HUES48 (cell line): ENCODE measurements around the gene HSH2D.

Experiments
- H3K27ac ChIP-seq: one replicate; pipeline ENCODE4 v1.7.0; 2013; ENCODE audit warnings: low read depth, low read length, inconsistent platforms
- H3K27me3 ChIP-seq: 2 replicates; pipeline ENCODE4 v1.6.1; 2013; ENCODE audit warnings: mild to moderate bottlenecking, low read length; ENCODE audit not compliant: control insufficient read depth, insufficient read depth
- H3K36me3 ChIP-seq: 2 replicates; pipeline ENCODE4 v1.6.1; 2013; ENCODE audit warnings: low read length; ENCODE audit not compliant: control insufficient read depth, insufficient read depth
- H3K4me1 ChIP-seq: 2 replicates; pipeline ENCODE4 v1.6.1; 2013; ENCODE audit warnings: mild to moderate bottlenecking, low read length; ENCODE audit not compliant: control insufficient read depth, insufficient read depth
- H3K4me3 ChIP-seq: 2 replicates; pipeline ENCODE4 v1.5.1; 2013; ENCODE audit warnings: mild to moderate bottlenecking, low read depth, low read length
- H3K9ac ChIP-seq: 2 replicates; pipeline ENCODE4 v1.6.1; 2013; ENCODE audit warnings: mild to moderate bottlenecking, low read depth, low read length, moderate library complexity
- H3K9me3 ChIP-seq: 2 replicates; pipeline ENCODE4 v1.6.1; 2013; ENCODE audit warnings: low read length; ENCODE audit not compliant: control insufficient read depth, insufficient read depth

Gene HSH2D

GRCh38 chr19:16121967-16122366 lies 21.5 kb upstream of the HSH2D start:
- no peaks in the 10 kb centered on the region for H3K4me1 ChIP-seq
- peaks cover 87% of the 10 kb centered on the region for H3K36me3 ChIP-seq
- H3K4me3 ChIP-seq = no peak overlapping the region
- no peaks in the 10 kb centered on the region for H3K9me3 ChIP-seq
- no peak overlapping the region for H3K27ac ChIP-seq
- H3K27me3 ChIP-seq = no peaks in the 10 kb centered on the region
- no peak overlapping the region for H3K9ac ChIP-seq

- no peaks in the 10 kb centered on the region for H3K27me3 ChIP-seq
- no peak overlapping the region for H3K9ac ChIP-seq
- no peak overlapping the region for H3K4me3 ChIP-seq
- no peaks in the 10 kb centered on the region for H3K9me3 ChIP-seq
- H3K4me1 ChIP-seq = no peaks in the 10 kb centered on the region
- peaks cover 92% of the 10 kb centered on the region for H3K36me3 ChIP-seq
- no peak overlapping the region for H3K27ac ChIP-seq
These were observed 18.5 kb upstream of the HSH2D start for GRCh38 chr19:16124953-16125352.

GRCh38 chr19:16125737-16126495 lies 17.6 kb upstream of the HSH2D start:
- Histone ChIP-seq H3K27ac (no peak overlapping the region), H3K4me3 (no peak overlapping the region), H3K9ac (no peak overlapping the region), H3K36me3 (peaks cover 95% of the 10 kb centered on the region), H3K9me3 (no peaks in the 10 kb centered on the region), H3K27me3 (no peaks in the 10 kb centered on the region), H3K4me1 (no peaks in the 10 kb centered on the region)

- H3K36me3 ChIP-seq = peaks cover 93% of the 10 kb centered on the region
- H3K27me3 ChIP-seq = no peaks in the 10 kb centered on the region
- no peaks in the 10 kb centered on the region for H3K9me3 ChIP-seq
- H3K27ac ChIP-seq = no peak overlapping the region
- no peak overlapping the region for H3K4me3 ChIP-seq
- H3K4me1 ChIP-seq = no peaks in the 10 kb centered on the region
- H3K9ac ChIP-seq = no peak overlapping the region
These were observed 16.4 kb upstream of the HSH2D start for GRCh38 chr19:16127080-16127479.

- Histone ChIP-seq H3K4me3 (no peak overlapping the region), H3K27me3 (no peaks in the 10 kb centered on the region), H3K27ac (no peak overlapping the region), H3K4me1 (no peaks in the 10 kb centered on the region), H3K9ac (no peak overlapping the region), H3K36me3 (peaks cover 93% of the 10 kb centered on the region), H3K9me3 (no peaks in the 10 kb centered on the region)
These were observed 15.6 kb upstream of the HSH2D start for GRCh38 chr19:16127776-16128371.

GRCh38 chr19:16131648-16132047 lies 11.8 kb upstream of the HSH2D start:
- peaks cover 75% of the 10 kb centered on the region for H3K36me3 ChIP-seq

GRCh38 chr19:16133818-16134217 lies 9.7 kb upstream of the HSH2D start:
- Histone ChIP-seq H3K27ac (no peak overlapping the region), H3K4me3 (no peak overlapping the region), H3K4me1 (no peaks in the 10 kb centered on the region), H3K9ac (no peak overlapping the region), H3K9me3 (no peaks in the 10 kb centered on the region), H3K36me3 (peaks cover 54% of the 10 kb centered on the region), H3K27me3 (no peaks in the 10 kb centered on the region)

More at GRCh38 chr19:16131648-16132047, 11.8 kb upstream of the HSH2D start:
- no peaks in the 10 kb centered on the region for H3K9me3 ChIP-seq
- H3K4me3 ChIP-seq = no peak overlapping the region
- H3K9ac ChIP-seq = no peak overlapping the region
- no peaks in the 10 kb centered on the region for H3K4me1 ChIP-seq
- no peaks in the 10 kb centered on the region for H3K27me3 ChIP-seq
- no peak overlapping the region for H3K27ac ChIP-seq

DNA sequence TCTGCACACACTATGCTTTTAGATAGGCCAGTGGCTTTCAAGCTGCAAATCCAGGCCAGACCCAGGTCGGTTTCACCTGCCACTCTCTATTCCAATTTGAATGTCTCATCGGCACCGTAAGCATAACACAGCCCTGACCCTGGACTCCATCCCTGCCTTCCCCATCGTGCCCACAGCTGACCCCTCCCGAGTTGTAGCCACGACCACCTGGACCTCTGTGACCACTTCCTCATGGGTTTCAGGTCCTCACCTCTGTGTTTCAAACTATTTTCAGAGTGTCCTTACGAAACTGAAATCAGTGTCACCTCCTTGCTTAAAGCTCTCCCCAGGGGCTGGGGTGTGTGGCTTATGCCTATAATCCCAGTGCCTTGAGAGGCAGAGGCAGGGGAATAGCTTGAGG lies 9.0 kb upstream of the HSH2D start:
- no peaks in the 10 kb centered on the region for H3K4me1 ChIP-seq
- H3K9me3 ChIP-seq = no peaks in the 10 kb centered on the region
- H3K9ac ChIP-seq = no peak overlapping the region
- H3K4me3 ChIP-seq = no peak overlapping the region
- H3K36me3 ChIP-seq = peaks cover 47% of the 10 kb centered on the region
- H3K27ac ChIP-seq = no peak overlapping the region
- no peaks in the 10 kb centered on the region for H3K27me3 ChIP-seq

- H3K9ac ChIP-seq = no peak overlapping the region
- no peaks in the 10 kb centered on the region for H3K4me1 ChIP-seq
- H3K27me3 ChIP-seq = no peaks in the 10 kb centered on the region
- H3K9me3 ChIP-seq = no peaks in the 10 kb centered on the region
- H3K27ac ChIP-seq = no peak overlapping the region
- peaks cover 36% of the 10 kb centered on the region for H3K36me3 ChIP-seq
- H3K4me3 ChIP-seq = no peak overlapping the region
These were observed 7.9 kb upstream of the HSH2D start for GRCh38 chr19:16135430-16136127.

DNA sequence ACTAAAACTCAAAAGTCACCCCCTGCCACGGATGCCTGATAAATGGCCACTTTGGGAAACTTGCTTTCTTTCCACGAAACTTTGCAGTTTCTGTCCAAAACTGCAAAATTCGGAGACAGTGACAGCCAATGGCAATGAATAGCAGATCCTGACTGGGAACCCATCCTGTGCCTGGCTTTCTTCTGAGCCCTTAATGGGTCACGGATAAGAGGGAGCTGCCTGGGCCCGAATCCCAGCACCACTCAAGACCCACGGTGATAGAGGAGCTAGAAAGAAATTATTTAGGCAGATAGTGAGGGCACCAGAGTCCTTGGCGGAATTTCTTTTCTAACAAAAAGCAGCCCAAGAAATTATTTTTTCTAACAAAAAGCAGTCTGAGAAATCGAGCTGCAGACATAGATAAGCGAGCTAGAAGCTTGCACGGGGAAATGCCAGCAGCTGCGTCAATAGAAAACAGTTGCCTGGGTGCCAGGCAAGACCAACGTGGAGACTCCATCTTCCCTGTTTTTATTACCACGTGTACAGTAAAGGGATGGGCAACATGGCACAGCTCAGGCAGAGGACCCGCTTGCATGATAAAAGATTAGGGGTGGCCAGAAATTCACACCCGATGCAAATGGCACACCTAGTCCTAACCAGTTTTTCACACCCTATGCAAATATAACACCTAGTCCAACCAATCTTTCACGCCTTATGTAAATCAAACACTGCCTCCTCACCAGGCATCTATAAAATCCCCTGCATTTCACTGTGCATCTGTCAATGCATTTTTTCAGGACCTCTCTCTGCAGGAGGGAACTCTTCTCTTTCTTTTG lies 7.1 kb upstream of the HSH2D start:
- H3K27ac ChIP-seq = no peak overlapping the region

More for the DNA sequence above, 7.1 kb upstream of the HSH2D start:
- no peak overlapping the region for H3K9ac ChIP-seq
- no peak overlapping the region for H3K4me3 ChIP-seq
- no peaks in the 10 kb centered on the region for H3K27me3 ChIP-seq
- H3K36me3 ChIP-seq = peaks cover 33% of the 10 kb centered on the region
- no peaks in the 10 kb centered on the region for H3K4me1 ChIP-seq
- H3K9me3 ChIP-seq = no peaks in the 10 kb centered on the region
